Measurements from ENCODE around the gene SFTA2.

SFTA2 gene

GRCh38 chr6:30885481-30885998 lies 46.4 kb downstream of the SFTA2 start:
- DNase-seq (ENCODE audit: extremely low read depth, low read depth), result no peak
- no peak for TF ChIP-seq CTCF (IDR thresholded peaks at IDR 0.05; ENCODE audit: low read depth, low read length)

- no peak for DNase-seq (ENCODE audit: extremely low read depth, low read depth)
These were observed 47.2 kb downstream of the SFTA2 start for GRCh38 chr6:30884521-30885480.

GRCh38 chr6:30883685-30884520 lies 48.1 kb downstream of the SFTA2 start, which contains the start of gene DDR1:
Gene DDR1, plus strand, starts transcription at chr6:30884519. Its CDS starts 4,211 bp downstream, at chr6:30888730.
- no peak for DNase-seq (ENCODE audit: extremely low read depth, low read depth)

More at GRCh38 chr6:30884521-30885480, 47.2 kb downstream of the SFTA2 start:
- no peak for TF ChIP-seq CTCF (IDR thresholded peaks at IDR 0.05; ENCODE audit: low read depth, low read length)

GRCh38 chr6:30882759-30883684 lies 48.9 kb downstream of the SFTA2 start:
- no peak for DNase-seq (ENCODE audit: extremely low read depth, low read depth)
- TF ChIP-seq CTCF (IDR thresholded peaks at IDR 0.05; ENCODE audit: low read depth, low read length), result no peak

More at GRCh38 chr6:30883685-30884520, 48.1 kb downstream of the SFTA2 start, which contains the start of gene DDR1:
- no peak for TF ChIP-seq CTCF (IDR thresholded peaks at IDR 0.05; ENCODE audit: low read depth, low read length)

- DNase-seq (ENCODE audit: extremely low read depth, low read depth), result no peak
- TF ChIP-seq CTCF (IDR thresholded peaks at IDR 0.05; ENCODE audit: low read depth, low read length), result no peak
These were observed 49.7 kb downstream of the SFTA2 start for GRCh38 chr6:30882204-30882758.

All from AG09319 (cell line).